Neural progenitor cell (in vitro differentiated cells): ENCODE results near the gene CLK4.

ENCODE experiments used
- EZH2phosphoT487 ChIP-seq: fragments of 200-600 bp; sonication (generic); IDR thresholded peaks from 2 replicates; pipeline ENCODE4 v1.6.1; 2017; ENCODE audit warnings: antibody characterized with exemption
- TF ChIP-seq, protein P1 (sequence below): fragments of 200-600 bp; sonication (generic); IDR thresholded peaks from 2 replicates; pipeline ENCODE4 v1.5.1; 2017; ENCODE audit warnings: antibody characterized with exemption, mild to moderate bottlenecking

DNA sequence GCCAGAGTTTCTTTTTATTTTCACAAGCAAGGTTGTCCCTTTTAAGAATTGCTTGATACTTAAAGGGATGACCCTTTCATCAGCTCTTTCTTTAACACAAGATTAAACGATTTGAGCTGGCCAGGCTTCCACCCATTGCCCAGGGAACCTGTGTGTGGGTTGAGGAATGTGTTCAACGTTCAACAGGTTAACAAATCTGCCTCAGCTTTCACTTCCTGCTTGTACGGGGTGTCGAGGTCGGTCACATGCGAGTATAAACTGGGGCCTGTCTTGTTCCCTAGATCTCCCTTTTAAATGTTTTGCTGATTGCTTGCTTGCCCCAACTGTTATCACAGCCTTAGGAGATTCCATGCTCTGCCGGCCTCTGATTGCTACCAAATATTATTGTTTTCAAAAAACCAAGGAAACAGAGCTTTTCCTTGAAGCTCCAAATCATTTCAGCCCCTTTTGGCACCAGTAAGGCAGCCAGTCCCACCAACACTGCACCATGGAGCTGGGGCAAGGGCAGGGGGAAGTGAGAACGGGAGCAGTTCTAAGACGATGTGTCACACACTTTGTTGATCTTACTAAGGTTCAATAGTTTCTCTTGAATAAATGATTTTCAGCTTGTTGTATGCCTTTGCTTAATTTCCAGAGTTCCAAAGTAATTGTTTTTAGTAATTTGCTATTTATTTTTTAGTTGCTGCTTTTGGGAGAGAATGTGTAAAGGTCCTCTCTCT lies 10.7 kb upstream of the CLK4 start:
- TF ChIP-seq, protein P1, sequence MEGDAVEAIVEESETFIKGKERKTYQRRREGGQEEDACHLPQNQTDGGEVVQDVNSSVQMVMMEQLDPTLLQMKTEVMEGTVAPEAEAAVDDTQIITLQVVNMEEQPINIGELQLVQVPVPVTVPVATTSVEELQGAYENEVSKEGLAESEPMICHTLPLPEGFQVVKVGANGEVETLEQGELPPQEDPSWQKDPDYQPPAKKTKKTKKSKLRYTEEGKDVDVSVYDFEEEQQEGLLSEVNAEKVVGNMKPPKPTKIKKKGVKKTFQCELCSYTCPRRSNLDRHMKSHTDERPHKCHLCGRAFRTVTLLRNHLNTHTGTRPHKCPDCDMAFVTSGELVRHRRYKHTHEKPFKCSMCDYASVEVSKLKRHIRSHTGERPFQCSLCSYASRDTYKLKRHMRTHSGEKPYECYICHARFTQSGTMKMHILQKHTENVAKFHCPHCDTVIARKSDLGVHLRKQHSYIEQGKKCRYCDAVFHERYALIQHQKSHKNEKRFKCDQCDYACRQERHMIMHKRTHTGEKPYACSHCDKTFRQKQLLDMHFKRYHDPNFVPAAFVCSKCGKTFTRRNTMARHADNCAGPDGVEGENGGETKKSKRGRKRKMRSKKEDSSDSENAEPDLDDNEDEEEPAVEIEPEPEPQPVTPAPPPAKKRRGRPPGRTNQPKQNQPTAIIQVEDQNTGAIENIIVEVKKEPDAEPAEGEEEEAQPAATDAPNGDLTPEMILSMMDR = no peak
- TF ChIP-seq EZH2phosphoT487 = no peak
